Activated naive CD4-positive, alpha-beta T cell treated with Interleukin-2 at 50 U/mL for 16 hours (primary cell): ENCODE measurements around the gene TBL1XR1.

Source experiments
- DNase-seq: peaks from one replicate; pipeline ENCODE4 v3.0.0-alpha.2; 2020

Gene TBL1XR1

DNA sequence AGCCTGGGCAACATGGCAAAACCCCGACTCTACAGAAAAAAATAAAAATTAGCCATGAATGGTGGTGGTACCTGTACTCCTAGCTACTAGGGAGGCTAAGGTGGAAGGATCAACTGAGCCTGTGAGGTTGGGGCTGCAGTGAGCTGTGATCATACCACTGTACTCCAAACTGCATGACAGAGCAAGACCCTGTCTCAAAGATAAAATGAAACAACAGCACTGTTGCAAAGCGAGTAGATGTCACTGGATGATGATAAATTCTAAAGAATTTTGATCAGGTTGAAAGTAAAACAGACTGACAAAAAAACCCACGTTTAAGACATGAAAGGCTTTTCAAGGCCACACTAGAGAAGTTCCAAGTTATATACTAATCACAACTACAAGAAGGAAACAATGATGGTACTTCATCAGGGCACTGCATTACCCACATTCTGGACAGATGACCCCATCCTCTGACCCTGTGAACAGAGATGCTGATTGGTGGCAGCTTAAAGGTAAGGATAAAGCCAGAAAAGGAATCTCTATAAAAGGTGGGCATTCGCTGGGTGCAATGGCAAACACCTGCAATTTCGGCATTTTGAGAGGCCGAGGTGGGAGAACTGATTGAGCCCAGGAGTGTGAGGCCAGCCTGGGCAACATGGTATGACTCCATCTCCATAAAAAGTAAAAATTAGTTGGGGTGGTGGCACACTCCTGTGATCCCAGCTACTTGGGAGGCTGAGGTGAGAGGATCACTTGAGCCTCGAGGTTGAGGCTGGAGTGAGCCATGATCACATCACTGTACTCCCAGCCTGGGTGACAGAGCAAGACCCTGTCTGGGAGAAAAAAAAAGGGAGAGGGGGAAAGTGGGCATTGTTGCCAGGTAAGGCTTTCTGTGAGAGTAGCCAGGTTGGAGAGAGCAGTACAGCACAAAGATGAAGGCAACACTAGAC, 59.2 kb downstream of the TBL1XR1 start:
- DNase-seq = no peak

DNA sequence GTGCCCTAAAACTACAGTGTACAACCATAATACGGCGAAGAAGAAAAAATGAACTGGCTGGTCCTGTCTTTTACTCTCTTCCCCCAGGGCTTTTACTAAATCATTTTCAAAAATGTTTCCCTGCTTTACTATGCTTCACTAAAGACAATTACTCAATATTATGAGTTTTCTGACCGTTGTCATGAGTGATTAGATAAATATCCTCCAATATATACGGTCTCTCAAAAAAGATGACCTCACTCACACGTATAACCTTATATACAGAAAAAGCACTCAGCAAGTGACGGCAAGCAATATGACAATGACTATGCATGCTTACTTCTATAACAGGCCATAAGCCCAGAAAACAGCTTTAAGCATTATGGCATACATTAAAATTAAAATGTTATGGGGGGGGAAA, 60.5 kb downstream of the TBL1XR1 start:
- no peak for DNase-seq

DNA sequence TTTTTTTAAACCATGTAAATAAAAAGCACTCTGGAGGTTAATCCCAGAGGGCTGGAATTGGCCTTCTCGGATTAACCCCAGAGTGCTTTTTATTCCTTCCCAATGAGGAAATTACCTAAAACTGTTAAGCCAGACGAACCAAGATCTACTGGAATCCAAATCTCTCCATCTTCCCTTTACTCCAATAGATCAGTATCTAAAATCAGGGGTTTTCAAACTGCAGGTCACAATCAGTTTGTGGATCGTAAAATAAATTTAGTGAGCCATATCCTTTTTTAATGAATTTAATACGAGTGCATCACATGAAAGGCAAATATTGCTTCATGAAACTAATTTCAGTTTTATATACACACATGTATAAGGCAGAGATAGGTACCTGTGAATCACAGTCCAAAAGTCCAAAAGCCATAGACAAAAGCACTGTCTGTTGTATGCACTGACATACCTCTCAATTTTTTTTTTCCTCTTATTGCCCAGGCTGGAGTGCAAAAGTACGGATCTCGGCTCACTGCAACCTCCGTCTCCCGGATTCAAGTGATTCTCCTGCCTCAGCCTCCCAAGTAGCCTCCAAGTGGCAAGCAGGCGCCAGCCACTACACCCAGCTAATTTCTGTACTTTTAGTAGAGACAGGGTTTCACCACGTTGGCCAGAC, 61.3 kb downstream of the TBL1XR1 start:
- no peak for DNase-seq

DNA sequence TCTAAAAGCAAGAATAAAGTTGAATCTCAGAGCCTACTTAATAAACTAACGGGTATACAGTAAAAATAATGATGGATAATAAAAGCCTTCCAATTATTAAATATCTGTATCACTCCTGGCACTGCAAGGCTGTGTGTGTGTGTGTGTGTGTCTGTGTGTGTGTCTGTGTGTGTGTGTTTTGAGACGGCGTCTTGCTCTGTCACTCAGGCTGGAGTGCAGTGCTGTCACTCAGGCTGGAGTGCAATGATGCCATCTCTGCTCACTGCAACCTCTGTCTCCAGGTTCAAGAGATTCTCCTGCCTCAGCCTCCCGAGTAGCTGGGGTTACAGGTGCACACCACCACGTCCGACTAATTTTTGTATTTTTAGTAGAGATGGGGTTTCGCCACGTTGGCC, 62.5 kb downstream of the TBL1XR1 start:
- no peak for DNase-seq

DNA sequence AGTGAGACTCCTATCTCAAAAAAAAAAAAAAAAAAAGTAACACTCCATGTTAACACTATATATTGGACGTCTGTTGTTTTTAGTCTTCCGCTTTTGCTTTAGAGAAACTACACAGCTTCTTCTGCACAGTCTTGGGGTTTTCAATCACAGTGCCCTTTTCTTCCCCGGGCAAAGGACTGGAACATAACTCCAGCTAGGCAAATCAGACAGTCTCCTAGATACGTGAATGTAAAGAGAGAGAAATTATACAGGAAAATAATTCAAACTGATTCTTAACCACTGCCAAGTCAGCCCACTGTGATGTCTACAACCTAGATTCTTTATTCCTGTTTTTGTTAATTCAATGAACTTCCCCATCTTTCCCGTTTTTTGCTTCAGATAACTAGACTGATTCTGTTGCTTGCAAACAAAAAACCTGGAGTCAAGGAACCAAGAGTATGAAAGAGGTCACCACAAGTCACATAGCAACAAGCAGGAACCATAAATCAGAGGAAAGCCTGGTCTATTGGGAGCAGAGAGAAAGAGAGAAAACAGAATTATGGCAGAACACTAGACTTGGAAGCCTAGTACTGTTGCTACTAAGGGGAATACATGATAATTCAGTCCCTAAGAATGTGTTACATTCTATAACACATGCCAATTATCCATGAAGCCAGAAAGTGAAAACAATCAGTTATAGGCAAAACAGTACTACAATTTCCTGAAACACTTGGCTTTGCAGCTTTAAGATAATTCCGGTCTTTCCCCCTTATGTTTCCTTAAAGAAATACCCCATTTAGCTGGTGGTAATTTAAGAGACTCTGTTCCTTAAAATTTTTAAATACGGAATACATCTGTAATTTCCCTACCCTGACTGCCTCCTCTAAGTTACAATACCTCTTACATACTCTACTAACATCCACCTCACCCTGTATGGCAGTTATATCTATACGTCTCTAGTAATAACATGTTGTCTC, 63.1 kb downstream of the TBL1XR1 start:
- DNase-seq = no peak

DNA sequence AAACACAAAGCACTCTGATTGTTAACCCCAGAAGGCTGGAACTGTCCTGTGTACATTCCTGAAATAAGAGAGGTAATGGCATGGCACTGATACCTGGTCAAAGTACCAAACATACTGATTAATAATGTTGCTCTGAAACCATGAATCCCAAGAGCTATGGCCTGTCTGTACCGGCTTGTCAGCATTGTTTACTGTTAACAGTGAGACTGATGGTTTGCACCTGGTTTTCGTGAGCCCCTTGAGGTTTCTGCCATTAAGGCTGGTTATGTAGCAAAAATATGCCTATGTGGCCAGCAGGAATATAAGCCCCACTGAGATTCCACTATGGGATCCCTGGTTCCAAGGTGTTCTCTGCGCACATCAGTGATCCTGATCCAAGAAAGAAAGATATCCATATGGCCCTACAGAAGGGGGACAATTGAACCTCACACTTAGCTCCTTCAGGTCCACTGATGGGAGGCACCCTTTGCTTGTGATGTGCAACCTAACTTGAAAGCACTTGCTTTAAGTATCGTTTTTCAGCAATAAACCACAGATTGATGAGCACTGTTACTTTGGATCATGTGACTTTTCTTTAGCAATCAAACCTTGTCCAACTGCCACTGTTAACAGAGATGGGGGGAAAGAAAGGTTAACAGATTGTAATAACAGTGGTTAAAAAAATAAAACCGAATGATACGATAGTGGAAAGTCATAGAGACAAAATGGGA, 65.2 kb downstream of the TBL1XR1 start:
- DNase-seq = no peak

DNA sequence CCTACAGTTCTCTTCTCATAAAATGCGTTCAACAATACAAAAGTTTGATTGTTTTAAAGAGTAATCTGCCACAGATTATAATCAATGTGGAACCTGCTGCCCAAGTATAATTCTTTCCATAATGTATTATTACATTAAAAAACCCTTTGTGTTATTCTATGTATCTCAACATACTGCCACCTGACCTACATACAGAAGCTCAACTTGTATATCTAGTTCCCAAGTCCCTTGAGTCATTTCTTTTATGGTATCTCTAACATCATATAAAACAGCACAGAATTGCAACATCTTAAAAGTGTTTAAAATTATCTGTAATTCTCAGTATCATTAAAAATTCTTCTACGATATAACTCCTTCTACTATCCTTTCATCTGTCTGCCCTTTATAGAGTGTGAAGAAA, 70.3 kb downstream of the TBL1XR1 start:
- DNase-seq = no peak

DNA sequence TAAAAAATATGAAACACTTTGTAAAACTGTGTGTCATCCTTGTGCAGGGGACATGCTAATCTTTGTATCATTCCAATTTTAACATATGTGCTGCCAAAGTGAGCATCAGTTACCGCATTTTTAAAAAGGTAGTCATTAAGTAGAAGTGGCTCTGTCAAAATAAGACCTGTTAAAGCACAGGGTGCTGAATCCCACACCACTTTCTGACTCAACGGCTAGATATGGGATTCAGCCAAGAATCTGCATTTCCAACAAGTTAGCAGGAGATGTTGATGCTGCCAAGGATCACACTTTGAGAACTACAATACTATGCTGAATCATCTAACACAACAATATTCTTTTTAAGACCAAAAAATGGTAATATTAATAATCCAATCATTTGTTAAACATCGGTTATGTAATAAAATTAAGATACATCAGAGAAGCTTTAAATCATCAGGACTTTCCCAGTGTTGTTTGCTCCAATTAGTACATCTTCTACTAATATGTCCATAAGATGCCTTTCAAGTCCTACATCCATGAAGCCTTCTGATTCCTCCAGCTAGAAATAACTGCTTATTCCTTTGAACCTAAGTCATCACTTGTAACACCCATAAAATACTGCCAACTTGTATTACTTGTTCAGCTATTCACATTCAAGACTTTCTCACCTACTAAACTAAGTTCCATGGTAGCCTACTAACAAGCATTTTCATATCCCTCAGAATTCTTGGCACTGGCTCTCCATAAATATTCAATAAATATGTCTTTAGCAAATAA, 71.1 kb downstream of the TBL1XR1 start:
- DNase-seq = no peak

DNA sequence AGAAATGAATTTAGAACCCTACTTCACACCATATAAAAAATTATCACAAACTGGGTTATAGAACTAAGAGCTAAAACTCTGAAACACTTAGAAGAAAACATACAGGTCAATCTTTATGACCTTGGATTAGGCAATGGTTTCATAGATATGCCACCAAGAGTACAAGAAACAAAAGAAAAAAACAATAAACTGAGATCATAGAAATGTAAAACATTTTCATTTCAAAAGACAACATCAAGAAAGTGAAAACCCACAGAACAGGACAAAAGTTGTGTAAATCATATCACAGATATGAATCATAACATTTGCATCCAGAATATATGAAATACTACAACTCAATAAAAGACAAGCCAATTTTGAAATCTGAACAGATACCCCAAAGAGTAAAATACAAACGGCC, 72.4 kb downstream of the TBL1XR1 start:
- no peak for DNase-seq

DNA sequence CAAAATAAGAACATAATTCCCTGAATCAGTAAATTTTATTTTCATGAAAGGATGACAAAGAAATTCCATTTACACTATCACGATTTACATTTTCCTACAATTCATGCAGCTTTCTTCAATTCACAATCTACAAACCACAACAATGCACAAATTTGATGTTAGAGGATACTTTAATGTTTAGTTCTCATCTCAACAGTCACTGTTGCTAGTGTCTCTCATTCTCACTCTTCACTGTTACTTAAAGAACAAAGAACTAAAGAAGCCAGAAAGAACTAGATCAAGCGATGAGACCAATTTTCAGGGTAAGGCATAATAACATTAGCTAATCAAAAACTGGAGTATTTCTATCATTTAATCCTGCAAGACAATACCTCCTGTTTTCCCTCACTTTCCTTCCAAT, 73.5 kb downstream of the TBL1XR1 start:
- DNase-seq = no peak

DNA sequence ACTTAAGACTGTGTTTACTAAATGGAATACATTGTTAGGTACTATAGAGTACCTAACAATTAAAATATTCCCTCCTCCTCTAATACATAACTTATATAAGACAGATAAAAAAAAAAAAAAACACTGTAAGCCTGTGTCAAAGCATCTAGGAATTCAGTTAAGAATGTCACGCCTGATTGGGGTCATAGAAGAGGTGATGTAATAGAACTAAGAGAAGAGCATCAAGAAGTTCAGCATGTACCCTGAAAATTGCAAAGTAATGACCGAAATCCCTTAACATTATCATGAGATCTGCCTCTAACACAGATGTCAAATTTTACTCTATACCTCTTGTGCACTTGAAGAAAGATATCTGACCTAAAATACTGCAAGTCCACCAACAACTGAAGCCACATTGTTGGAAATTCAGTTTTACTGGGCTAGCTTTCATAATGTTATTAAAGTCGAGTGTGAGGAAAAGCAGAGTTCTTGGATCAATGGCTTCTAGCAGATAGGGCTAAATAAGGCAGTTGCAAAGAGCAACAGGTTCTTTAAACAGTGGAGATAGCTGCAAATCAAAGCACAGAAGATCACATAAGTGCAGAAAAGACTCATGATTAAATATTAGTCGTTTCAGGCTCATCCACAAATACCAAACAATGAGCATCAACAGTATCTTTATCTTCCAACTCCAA, 75.0 kb downstream of the TBL1XR1 start:
- DNase-seq = no peak

DNA sequence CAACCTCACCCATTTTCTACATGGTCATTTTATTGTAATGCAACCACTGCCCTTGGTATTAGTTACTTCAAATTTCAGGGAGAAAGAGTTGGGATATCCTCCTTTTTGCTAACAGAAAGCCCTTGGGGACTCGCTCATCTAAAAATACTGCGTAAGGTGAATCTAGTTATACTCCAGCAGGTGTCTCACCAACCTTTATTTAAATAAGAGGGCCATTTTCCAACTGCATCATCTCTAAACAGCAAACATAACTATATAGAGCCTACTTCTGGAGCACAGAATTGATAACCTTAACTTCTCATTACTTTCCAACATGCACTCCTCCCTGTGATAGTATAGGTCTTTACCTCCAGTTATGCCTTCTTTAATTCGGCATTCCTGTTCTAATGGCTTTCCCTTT, 77.5 kb downstream of the TBL1XR1 start:
- DNase-seq = no peak

DNA sequence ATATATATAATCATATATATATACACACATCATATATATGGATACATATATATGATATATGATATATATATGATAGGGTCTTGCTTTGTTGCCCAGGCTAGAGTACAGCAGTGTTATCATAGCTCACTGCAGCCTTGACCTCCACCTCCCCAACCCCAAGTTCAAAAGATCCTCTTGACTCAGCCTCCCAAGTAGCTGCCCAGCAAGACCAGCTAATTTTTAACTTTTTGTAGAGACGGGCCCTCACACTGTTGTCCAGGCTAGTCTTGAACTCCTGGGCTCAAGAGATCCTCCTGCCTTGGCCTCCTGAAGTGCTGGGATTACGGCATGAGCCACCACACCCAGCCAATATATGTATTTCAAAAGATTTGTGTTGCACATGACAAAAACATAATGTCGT, 83.0 kb downstream of the TBL1XR1 start:
- DNase-seq = no peak

DNA sequence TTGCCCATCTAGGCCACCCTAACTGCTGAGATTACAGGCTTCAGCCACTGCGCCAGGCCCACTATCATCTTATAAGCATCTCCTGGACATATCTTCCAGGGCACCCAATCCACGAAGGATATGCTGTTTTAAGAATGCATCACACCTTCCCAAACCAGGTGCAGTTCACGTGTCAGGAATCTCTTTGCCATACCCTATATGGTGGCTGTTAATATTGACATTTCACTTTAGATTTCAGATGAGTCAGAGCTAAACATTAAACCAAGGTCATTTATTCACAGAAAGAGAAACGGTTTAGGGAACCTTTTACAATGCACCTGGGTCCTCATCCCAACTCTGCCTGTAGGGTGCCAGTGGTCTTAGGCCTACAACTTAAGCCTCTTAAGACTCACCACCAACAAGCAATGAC, 85.7 kb downstream of the TBL1XR1 start:
- no peak for DNase-seq

DNA sequence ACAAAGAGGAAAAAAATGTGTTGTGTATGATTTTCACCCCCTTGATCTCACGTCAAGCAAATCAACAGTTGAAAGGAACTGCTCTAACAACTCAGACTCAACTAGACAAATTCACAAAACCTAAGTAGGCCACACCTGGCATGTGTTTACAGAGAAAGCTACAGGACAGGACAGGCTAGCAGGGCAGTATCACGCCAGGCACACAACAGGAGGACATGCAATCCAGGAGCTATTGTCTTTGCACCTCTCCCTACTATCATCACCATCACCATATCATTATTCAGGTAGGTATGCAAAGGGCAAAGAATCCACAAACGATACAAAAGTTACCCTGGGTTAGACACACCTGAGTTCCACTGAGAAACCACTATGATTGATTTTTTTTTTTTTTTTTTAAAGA, 86.4 kb downstream of the TBL1XR1 start:
- DNase-seq = no peak

DNA sequence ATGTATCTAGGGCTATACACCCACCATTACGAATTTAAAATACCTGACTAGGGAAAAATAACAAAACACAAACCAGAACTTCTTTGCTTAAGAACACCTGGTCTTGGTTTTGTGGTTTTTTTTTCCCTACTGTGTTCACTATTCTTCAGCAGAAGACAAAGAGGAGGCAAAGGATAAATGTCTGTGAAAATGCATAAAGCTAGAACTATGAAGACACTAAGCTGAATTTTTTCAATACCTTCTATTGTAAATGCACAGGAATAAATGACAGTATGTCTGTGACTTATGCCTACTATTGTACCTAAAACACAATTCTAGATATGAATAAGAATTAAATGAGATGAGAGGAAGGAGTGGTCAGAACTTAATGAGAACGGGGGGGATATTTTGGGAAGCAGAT, 86.9 kb downstream of the TBL1XR1 start:
- no peak for DNase-seq

DNA sequence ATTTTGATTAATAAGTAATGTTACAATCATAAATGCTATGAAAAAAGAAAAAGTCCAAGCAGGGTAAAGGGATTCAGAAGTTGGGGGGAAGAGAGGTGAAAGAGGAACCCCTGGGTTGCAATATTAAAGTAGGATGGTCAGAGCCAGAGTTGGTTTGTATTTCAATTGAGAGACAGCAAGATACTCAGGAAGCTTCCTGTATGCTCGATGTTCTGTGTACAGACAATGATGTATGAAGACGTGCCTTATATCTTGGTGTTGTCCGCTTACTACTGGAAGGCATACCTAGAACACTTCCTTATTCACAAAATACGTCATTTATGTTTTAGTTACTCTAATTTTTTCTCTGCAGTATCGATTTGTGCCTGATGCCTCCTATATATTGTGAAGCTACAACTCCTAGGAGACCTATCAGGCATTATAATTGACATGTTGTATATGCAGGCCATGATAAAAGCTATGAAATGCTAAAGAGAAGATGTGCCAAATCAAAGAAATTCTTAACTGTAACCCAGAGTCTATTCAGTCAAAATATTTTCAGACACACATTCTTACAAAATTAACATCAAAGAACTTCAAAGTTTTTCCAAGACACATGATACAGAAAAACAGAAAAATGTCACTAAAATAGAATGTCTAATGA, 87.5 kb downstream of the TBL1XR1 start:
- DNase-seq = no peak

DNA sequence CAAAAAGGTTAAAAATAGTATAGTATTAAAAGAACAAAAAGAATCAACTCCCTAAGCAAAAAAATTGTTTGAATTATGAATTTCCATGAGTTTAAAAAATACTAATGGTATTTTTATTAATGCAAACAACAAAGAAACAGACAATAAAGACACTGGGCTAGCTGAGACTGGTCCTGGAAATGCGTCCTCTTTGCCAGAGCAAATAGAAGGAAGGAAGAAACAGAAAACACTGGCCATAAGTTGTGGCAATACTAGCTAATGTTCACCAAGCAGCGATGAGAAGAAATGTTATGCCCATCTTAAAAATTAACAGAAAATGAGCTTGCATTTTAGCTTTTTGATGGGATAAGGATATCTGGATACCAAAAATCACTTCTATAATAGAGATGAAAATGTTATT, 88.6 kb downstream of the TBL1XR1 start:
- no peak for DNase-seq

DNA sequence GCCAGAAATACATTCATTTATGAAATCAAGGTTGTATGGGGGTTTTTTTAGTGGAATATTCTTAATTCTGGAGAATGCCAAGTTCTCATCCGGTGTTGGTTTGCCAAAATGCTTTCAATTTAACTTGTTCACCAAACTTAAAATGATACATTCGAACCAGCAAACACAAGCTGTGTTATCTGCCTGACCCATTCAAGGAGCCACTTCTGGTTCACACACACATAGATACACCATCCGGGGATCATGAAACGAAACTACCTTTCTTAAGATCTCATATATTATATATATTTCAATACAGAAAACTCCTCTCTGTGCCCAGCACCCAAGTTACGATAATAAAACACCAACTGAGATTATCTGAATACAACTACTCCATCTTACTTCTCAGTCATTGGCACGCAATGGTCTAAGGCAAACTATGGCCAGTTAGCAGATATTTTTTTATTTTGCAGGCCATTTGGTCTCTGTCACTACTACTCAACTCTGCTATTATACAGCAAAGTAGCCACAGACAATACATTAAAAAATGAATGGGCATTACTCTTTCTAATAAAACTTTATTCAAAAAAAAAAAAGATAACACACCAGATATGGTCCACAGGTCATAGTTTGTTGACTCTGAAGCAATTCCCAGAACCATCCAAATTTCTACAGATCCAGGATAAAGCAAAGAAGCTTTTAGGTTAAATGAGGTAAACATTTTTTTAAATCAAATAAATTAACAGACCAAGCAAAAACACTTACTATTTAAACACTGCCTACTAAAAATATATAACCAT, 89.6 kb downstream of the TBL1XR1 start:
- DNase-seq = no peak

DNA sequence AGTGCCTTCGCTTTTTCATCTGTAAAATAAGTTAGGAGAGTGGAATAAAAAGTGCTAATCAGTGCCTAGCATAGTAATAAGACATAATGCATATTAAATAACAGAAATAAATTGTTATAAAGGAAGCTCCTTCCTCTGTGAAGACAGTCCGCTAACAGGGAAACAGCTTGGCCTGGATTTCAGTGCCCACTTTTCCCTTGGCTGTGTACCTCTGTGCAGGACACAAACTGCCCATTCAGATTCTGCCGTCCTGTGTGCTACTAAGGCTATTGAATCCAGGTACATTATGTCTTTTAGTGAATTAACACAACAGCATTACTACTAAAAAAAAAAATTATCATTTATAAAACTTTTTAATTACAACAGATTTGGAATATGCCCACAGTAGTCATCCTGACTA, 90.7 kb downstream of the TBL1XR1 start:
- DNase-seq = no peak
